Panc1 (cell line): ENCODE data around the gene RDH13. TPM values are rescaled to one million over a fixed set of nuclear protein-coding genes. Genes with fewer than 3 reads are reported as not detected.

Source experiments
- ATAC-seq: fragments of 200-7000 bp; cut with Tn5 transposase; 2 replicates; pipeline ENCODE4 v1.9.1; 2020; ENCODE audit warnings: mild to moderate bottlenecking, moderate library complexity
- BruUV-seq: library from RNA; stranded (reverse); fragments of 400-500 nt; replicated peaks from 2 replicates; lab custom pipeline; 2021; lab: Mats Ljungman, UMichigan
- CTCF ChIA-PET: fragments of 300-600 bp; sonication (Branson Sonifier 250); formaldehyde crosslinking; loops from one replicate; lab custom pipeline; 2022; ENCODE audit warnings: antibody characterized with exemption; lab: Charles Lee
- POLR2A ChIA-PET: fragments of 300-600 bp; sonication (Branson Sonifier 250); formaldehyde crosslinking; loops from one replicate; lab custom pipeline; 2022; ENCODE audit warnings: antibody characterized with exemption; lab: Charles Lee
- DNase-seq: peaks from one replicate; pipeline ENCODE4 v3.0.0-alpha.2; 2010; ENCODE audit warnings: low read depth, low spot score
- H3K27ac ChIP-seq: 2 replicates; pipeline ENCODE4 v1.5.1; 2011; ENCODE audit warnings: mild to moderate bottlenecking, low read length, inconsistent platforms
- H3K27me3 ChIP-seq: fragments of 200-500 bp; sonication (Bioruptor generic); 2 replicates; pipeline ENCODE4 v1.6.0; 2014; ENCODE audit warnings: low read length, inconsistent platforms; ENCODE audit not compliant: control insufficient read depth, insufficient read depth
- H3K36me3 ChIP-seq: fragments of 200-500 bp; sonication (Bioruptor generic); 2 replicates; pipeline ENCODE4 v1.5.1; 2014; ENCODE audit warnings: inconsistent platforms, mild to moderate bottlenecking, low read length, moderate library complexity; ENCODE audit not compliant: control insufficient read depth, insufficient read depth
- H3K4me1 ChIP-seq: 2 replicates; pipeline ENCODE4 v1.5.1; 2011; ENCODE audit warnings: inconsistent platforms, mild to moderate bottlenecking, low read length, moderate library complexity; ENCODE audit not compliant: control insufficient read depth, insufficient read depth
- H3K4me3 ChIP-seq, 2 experiments: 2 replicates each; pipeline ENCODE4 v1.5.1; 2011 to 2012; ENCODE audit warnings: low read depth in 2 of 2, low read length in 2 of 2, mild to moderate bottlenecking in 2 of 2, inconsistent platforms in 1 of 2, moderate library complexity in 1 of 2
- H3K9me3 ChIP-seq: fragments of 200-500 bp; sonication (Bioruptor generic); 2 replicates; pipeline ENCODE4 v1.5.1; 2014; ENCODE audit warnings: low read depth, mild to moderate bottlenecking, inconsistent platforms, low read length, moderate library complexity; ENCODE audit not compliant: control insufficient read depth, insufficient read depth
- POLR2AphosphoS5 ChIP-seq: IDR thresholded peaks from 2 replicates; pipeline ENCODE4 v1.6.1; 2012; ENCODE audit warnings: mild to moderate bottlenecking, low read depth, low read length, moderate library complexity
- SIN3A ChIP-seq: IDR thresholded peaks from 2 replicates; pipeline ENCODE4 v1.6.1; 2012; ENCODE audit warnings: low read depth, mild to moderate bottlenecking, low read length, moderate library complexity, borderline replicate concordance; ENCODE audit not compliant: insufficient read depth
- TCF7L2 ChIP-seq: IDR thresholded peaks from 2 replicates; pipeline ENCODE4 v1.6.1; 2011; ENCODE audit warnings: mild to moderate bottlenecking, low read depth, low read length, inconsistent platforms
- in situ Hi-C: cut with HindIII; loops from 2 replicates; pipeline ENCODE4 v1.10.0; 2016; ENCODE audit warnings: low sequenced_read_pairs, low pct_unique_long_range_greater_than_20kb
- intact Hi-C: fragments of 100-400 bp; cut with micrococcal nuclease; formaldehyde crosslinking; loops from one replicate; pipeline ENCODE4 v1.10.0; 2022; ENCODE audit not compliant: unreplicated experiment
- total RNA-seq: library from RNA; stranded (reverse); gene quantifications from one replicate; pipeline ENCODE4 v1.2.1, GENCODE V29; 2021; ENCODE audit not compliant: unreplicated experiment
- TF ChIP-seq, protein P1 (sequence below): fragments of 450-650 bp; IDR thresholded peaks from 2 replicates; pipeline ENCODE4 v1.5.1; 2017; ENCODE audit warnings: mild to moderate bottlenecking
- TF ChIP-seq, protein P2 (sequence below), 2 experiments: IDR thresholded peaks; 2 replicates each; pipeline ENCODE4 v1.6.1; 2011 to 2012; ENCODE audit warnings: low read depth in 2 of 2, control low read depth in 1 of 2, low read length in 1 of 2, mild to moderate bottlenecking in 1 of 2, moderate library complexity in 1 of 2; ENCODE audit not compliant: insufficient read depth in 1 of 2

Gene RDH13
- total RNA-seq, 1 experiment from 2014 or later, result 37.8 TPM

DNA sequence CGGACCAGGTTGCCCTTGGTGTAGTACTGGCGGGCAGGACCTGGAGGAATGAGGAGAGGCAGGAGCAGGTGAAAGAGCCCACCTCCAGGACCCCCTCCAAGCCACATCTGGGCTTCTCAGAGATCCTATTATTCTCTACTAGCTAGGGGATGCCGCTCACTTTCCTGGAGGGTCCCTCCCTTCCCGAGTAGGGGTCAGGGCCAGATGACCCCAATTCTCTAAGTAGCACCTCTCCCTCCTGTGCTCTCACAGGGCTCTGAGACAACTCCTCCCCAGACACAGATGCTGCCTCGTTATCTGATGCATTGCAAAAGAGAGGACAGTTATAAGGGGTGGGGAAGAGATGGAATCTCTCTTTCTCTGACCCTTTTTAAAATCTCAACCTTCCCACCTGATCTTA is 47.8 kb downstream of the RDH13 start:
- in situ Hi-C loops (no loop called here), intact Hi-C loops (no loop called here)
- ATAC-seq (0 out of 2 replicates have a peak, but pooled peaks have one; percentile 20), DNase-seq (no peak)
- BruUV-seq, result no TSS peak
- Histone ChIP-seq H3K27me3 (no peaks in the 10 kb centered on the region), H3K36me3 (no peaks in the 10 kb centered on the region), H3K4me3 (peak overlapping the region in 1 of 2 experiments; percentile 14; a peak in 1 of 4 replicates), H3K9me3 (no peaks in the 10 kb centered on the region), H3K27ac (no peak overlapping the region), H3K4me1 (0 out of 2 replicates have a peak, but pooled peaks cover 3% of the 10 kb centered on the region)
- ChIA-PET POLR2A (no interaction called here), CTCF (no interaction called here)
- TF ChIP-seq SIN3A (no peak), TCF7L2 (no peak), POLR2AphosphoS5 (no peak)
- TF ChIP-seq, protein P1, sequence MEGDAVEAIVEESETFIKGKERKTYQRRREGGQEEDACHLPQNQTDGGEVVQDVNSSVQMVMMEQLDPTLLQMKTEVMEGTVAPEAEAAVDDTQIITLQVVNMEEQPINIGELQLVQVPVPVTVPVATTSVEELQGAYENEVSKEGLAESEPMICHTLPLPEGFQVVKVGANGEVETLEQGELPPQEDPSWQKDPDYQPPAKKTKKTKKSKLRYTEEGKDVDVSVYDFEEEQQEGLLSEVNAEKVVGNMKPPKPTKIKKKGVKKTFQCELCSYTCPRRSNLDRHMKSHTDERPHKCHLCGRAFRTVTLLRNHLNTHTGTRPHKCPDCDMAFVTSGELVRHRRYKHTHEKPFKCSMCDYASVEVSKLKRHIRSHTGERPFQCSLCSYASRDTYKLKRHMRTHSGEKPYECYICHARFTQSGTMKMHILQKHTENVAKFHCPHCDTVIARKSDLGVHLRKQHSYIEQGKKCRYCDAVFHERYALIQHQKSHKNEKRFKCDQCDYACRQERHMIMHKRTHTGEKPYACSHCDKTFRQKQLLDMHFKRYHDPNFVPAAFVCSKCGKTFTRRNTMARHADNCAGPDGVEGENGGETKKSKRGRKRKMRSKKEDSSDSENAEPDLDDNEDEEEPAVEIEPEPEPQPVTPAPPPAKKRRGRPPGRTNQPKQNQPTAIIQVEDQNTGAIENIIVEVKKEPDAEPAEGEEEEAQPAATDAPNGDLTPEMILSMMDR, result no peak
- TF ChIP-seq, protein P2, sequence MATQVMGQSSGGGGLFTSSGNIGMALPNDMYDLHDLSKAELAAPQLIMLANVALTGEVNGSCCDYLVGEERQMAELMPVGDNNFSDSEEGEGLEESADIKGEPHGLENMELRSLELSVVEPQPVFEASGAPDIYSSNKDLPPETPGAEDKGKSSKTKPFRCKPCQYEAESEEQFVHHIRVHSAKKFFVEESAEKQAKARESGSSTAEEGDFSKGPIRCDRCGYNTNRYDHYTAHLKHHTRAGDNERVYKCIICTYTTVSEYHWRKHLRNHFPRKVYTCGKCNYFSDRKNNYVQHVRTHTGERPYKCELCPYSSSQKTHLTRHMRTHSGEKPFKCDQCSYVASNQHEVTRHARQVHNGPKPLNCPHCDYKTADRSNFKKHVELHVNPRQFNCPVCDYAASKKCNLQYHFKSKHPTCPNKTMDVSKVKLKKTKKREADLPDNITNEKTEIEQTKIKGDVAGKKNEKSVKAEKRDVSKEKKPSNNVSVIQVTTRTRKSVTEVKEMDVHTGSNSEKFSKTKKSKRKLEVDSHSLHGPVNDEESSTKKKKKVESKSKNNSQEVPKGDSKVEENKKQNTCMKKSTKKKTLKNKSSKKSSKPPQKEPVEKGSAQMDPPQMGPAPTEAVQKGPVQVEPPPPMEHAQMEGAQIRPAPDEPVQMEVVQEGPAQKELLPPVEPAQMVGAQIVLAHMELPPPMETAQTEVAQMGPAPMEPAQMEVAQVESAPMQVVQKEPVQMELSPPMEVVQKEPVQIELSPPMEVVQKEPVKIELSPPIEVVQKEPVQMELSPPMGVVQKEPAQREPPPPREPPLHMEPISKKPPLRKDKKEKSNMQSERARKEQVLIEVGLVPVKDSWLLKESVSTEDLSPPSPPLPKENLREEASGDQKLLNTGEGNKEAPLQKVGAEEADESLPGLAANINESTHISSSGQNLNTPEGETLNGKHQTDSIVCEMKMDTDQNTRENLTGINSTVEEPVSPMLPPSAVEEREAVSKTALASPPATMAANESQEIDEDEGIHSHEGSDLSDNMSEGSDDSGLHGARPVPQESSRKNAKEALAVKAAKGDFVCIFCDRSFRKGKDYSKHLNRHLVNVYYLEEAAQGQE (IDR thresholded peaks at IDR 0.05; ENCODE audit: insufficient read depth in 1 of 2, low read depth in 2 of 2, low read length in 1 of 2), result no peak

DNA sequence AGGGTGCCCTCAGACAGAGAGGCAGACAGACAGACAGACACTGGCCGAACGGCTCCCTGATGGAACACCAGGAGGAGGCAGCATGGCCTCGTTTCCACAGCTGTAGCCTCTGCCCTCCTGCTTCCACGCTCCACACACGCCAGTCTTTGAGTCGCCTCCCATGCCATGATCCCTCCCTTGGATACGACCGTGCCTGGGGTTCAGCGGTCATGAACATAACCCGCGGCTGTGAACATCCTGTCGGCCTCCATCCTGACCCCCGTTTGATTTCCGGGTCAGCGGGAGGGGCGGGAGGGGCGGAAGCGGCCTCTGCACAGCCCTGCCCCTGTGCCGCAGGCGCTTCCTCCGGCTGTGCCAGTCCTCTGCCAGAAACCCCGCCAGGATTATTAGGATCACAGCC is 48.2 kb downstream of the RDH13 start:
- Histone ChIP-seq H3K4me1 (0 out of 2 replicates have a peak, but pooled peaks cover 3% of the 10 kb centered on the region), H3K27ac (no peak overlapping the region), H3K36me3 (no peaks in the 10 kb centered on the region), H3K9me3 (no peaks in the 10 kb centered on the region), H3K27me3 (no peaks in the 10 kb centered on the region), H3K4me3 (peak overlapping the region; percentile 14 to 31; a peak in 3 of 4 replicates)
- CTCF ChIA-PET, result no interaction called here
- no peak for DNase-seq
- no TSS peak for BruUV-seq
- intact Hi-C loops (no loop called here), in situ Hi-C loops (no loop called here)
- peak; percentile 73 for ATAC-seq
- TF ChIP-seq SIN3A (no peak), POLR2AphosphoS5 (no peak), TCF7L2 (no peak)
- TF ChIP-seq, protein P2 (IDR thresholded peaks at IDR 0.05; ENCODE audit: insufficient read depth in 1 of 2, low read depth in 2 of 2, low read length in 1 of 2), result no peak
- TF ChIP-seq, protein P1, result no peak
- POLR2A ChIA-PET, result no interaction called here
